Esophagus (tissue), 2 donors: ENCODE results near the gene GRB14. TPM values are rescaled to one million over a fixed set of nuclear protein-coding genes. Genes with fewer than 3 reads are reported as not detected.

Experiments used
- H3K27ac ChIP-seq, 2 donors: one replicate each; pipeline ENCODE4 v1.5.1; 2013; ENCODE audit warnings: low read depth in 2 of 2, mild to moderate bottlenecking in 2 of 2, inconsistent platforms in 1 of 2, low read length in 1 of 2, moderate library complexity in 1 of 2
- H3K27me3 ChIP-seq, 2 donors: one replicate each; pipeline ENCODE4 v1.6.1; 2013; ENCODE audit warnings: low read length in 2 of 2, control low read depth in 1 of 2, mild to moderate bottlenecking in 1 of 2; ENCODE audit not compliant: insufficient read depth in 2 of 2, control insufficient read depth in 1 of 2
- H3K36me3 ChIP-seq, 2 donors: one replicate each; pipeline ENCODE4 v1.6.1; 2013; ENCODE audit warnings: low read length in 1 of 2; ENCODE audit not compliant: control insufficient read depth in 2 of 2, insufficient read depth in 2 of 2
- H3K4me1 ChIP-seq, 2 donors: one replicate each; pipeline ENCODE4 v1.6.1; 2013; ENCODE audit warnings: low read length in 1 of 2; ENCODE audit not compliant: control insufficient read depth in 2 of 2, insufficient read depth in 2 of 2
- H3K4me3 ChIP-seq, 2 donors: one replicate each; pipeline ENCODE4 v1.5.1; 2013; ENCODE audit warnings: low read length in 2 of 2, mild to moderate bottlenecking in 2 of 2, low read depth in 1 of 2, moderate library complexity in 1 of 2
- H3K9me3 ChIP-seq, 2 donors: one replicate each; pipeline ENCODE4 v1.6.1; 2013; ENCODE audit warnings: mild to moderate bottlenecking in 2 of 2, low read depth in 1 of 2, low read length in 1 of 2, moderate library complexity in 1 of 2; ENCODE audit not compliant: control insufficient read depth in 2 of 2, insufficient read depth in 1 of 2
- WGBS, 2 donors: extraction: QIAGEN DNeasy Blood & Tissue Kit; methylation state at CpG; one replicate each; pipeline ENCODE4 v1.1.7; 2013; 5-methylcytosine and 5-hydroxymethylcytosine counted together
- polyA plus RNA-seq, 2 donors: library from polyadenylated mRNA; stranded (reverse); fragments of 200-250 nt; gene quantifications; one replicate each; pipeline ENCODE4 v1.2.3, GENCODE V29; 2013
- donor health status: healthy with polysubstance abuse.
- donor health status: Bipolar disorder and iron deficiency.

GRB14 gene
- polyA plus RNA-seq, 2 donors: 1.1 to 4.0 TPM

DNA sequence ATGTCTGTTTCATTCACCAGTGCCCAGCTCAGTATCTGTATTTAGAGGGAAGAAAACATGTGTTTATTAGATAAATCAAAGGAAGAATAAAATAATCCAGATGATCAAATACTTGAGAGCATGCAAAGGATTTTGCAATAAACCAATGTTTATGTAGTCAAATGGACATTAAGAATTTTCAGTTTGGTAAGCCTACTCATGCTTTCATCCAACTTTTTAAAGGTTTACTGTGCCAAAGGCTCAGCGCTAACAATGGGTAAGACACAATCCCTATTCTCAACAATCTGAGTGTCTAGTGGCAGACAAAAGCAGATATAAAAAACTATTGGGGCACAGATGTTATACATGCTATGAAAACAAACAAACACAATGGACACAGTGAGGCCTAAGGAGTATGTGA, 26.3 kb downstream of the GRB14 start:
- 91 to 93% methylated on average over 1 of the region's 1 CpG for whole genome bisulfite sequencing, 2 donors
- H3K4me1 ChIP-seq: no peaks in the 10 kb centered on the region
- H3K27ac ChIP-seq: no peak overlapping the region
- H3K36me3 ChIP-seq: no peaks in the 10 kb centered on the region
- no peaks in the 10 kb centered on the region for H3K9me3 ChIP-seq
- H3K27me3 ChIP-seq: no peaks in the 10 kb centered on the region
- H3K4me3 ChIP-seq: no peak overlapping the region

DNA sequence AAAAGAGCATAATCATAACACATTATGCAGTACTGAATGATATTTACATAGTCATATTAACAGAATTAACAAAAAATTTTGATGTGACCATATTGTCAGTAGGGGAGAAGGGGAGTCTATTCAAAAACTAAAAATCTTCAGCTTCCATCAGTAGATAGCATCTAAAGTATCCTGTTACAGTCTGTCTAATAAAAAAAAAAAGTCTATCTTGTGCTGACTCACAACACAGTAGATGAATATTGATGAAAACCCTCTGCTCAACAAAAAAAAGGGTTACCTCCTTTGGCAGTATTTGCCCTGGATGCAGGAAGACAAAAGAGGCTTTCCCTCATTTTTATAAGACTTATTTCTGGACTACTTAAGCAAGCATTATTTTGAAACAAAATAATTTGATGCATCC, 27.3 kb downstream of the GRB14 start:
- Histone ChIP-seq H3K36me3 (no peaks in the 10 kb centered on the region), H3K27ac (no peak overlapping the region), H3K27me3 (no peaks in the 10 kb centered on the region), H3K4me3 (no peak overlapping the region), H3K9me3 (no peaks in the 10 kb centered on the region), H3K4me1 (no peaks in the 10 kb centered on the region)

DNA sequence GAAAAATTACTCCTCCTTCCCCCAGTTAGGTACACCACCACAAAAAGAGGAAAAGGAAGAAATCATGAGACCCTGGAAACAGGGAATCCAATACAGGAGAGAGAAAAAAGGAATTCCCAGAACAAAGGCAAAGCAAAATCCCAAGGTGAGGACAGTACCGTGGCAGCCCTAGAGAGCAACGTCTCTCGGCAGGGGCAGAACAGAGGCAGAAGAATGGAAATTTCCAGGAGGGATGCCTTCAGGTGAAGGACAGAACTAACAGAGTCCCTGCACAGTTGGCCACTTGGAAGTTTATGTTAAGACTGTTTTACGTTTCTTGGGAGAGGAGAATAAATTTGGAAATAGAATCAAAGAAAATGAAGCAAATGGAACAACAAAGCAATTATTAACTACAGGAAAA, 27.7 kb downstream of the GRB14 start:
- 69 to 74% methylated on average over 4 of the region's 4 CpGs for WGBS, 2 donors
- H3K4me1 ChIP-seq: no peaks in the 10 kb centered on the region
- no peak overlapping the region for H3K27ac ChIP-seq
- H3K4me3 ChIP-seq: no peak overlapping the region
- H3K36me3 ChIP-seq: no peaks in the 10 kb centered on the region
- no peaks in the 10 kb centered on the region for H3K9me3 ChIP-seq
- no peaks in the 10 kb centered on the region for H3K27me3 ChIP-seq

DNA sequence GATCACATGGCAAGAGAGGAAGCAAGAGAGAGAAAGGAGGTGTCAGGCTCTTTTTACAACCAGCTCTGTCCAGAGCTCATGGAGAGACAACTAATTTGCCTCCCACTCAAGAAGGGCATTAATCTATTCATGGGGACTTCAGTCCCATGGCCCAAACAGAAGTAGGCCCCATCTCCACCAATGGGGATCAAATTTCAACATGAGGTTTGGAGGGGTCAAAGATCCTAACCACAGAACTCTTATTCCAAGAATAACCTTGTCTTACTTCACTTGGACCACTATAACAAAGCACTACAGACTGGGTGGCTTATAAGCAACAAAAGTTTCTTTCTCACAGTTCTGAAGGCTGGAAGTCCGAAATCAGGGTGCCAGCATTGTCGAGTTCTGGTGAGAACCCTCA, 31.8 kb downstream of the GRB14 start:
- H3K27ac ChIP-seq: no peak overlapping the region
- H3K4me1 ChIP-seq: no peaks in the 10 kb centered on the region
- no peak overlapping the region for H3K4me3 ChIP-seq
- no peaks in the 10 kb centered on the region for H3K9me3 ChIP-seq
- H3K36me3 ChIP-seq: no peaks in the 10 kb centered on the region
- no peaks in the 10 kb centered on the region for H3K27me3 ChIP-seq
- WGBS, 2 donors: 87 to 88% methylated on average over 2 of the region's 2 CpGs

DNA sequence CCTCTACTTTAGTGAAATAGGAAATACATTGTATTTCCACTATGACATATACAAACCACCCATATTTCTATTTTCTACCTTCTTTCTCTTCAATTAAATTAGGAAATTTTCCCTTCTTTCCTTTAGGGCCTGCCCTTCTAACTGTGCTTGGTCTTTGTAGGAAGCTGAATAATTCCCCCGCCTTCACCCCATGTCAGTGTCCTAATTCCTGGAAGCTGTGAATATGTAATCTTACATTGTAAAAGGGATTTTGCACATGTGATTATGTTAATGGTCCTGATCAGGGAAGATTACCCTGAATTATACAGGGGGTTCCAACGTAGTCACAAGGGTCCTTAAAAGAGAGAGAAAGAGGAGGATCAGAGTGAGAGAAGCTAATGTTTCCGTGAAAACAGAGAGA, 40.2 kb downstream of the GRB14 start:
- H3K9me3 ChIP-seq: no peaks in the 10 kb centered on the region
- H3K4me1 ChIP-seq: no peaks in the 10 kb centered on the region
- H3K27me3 ChIP-seq: no peaks in the 10 kb centered on the region
- no peak overlapping the region for H3K4me3 ChIP-seq
- 86 to 92% methylated on average over 3 of the region's 3 CpGs for WGBS, 2 donors
- no peak overlapping the region for H3K27ac ChIP-seq
- no peaks in the 10 kb centered on the region for H3K36me3 ChIP-seq

DNA sequence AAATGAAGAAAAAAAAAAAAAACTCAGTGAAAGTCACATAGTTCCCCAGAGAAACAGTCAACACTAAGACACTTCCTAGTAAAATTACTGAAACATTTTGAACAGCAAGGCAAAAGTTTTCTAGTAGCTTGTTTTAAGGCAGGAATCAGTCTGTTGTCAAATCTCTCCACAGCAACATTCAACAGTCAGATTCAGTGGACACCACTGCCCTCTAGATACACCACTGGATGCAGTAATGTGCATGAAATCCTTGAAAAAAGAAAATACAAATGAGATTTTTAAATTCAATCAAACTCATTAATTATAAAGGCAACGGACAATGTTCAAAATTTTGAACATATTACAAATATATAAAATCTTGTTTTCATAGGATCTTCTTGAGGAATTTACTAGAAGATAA, 46.4 kb downstream of the GRB14 start:
- Histone ChIP-seq H3K27me3 (no peaks in the 10 kb centered on the region), H3K4me1 (no peaks in the 10 kb centered on the region), H3K36me3 (no peaks in the 10 kb centered on the region), H3K27ac (no peak overlapping the region), H3K9me3 (no peaks in the 10 kb centered on the region), H3K4me3 (no peak overlapping the region)
- WGBS, 2 donors: 75 to 86% methylated on average over 1 of the region's 1 CpG

DNA sequence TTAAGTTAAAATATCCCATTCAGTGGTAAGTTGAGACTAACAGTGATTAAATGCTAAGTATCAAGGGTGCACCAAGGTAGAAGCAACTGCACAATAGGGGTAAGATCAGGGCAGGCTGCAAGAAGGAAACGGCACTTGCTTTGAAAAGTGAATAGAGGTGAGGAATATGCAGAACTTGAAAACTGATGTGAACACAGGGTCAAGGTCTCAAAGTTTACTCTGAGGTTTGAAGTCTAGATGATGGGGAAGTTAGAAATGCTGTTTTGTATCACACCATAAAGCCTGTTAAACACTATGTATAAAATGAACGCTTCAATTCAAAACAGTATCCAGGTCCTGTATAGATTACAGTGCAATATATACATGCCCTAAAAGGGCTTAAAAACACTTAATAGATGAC, 50.8 kb downstream of the GRB14 start:
- H3K27me3 ChIP-seq: no peaks in the 10 kb centered on the region

DNA sequence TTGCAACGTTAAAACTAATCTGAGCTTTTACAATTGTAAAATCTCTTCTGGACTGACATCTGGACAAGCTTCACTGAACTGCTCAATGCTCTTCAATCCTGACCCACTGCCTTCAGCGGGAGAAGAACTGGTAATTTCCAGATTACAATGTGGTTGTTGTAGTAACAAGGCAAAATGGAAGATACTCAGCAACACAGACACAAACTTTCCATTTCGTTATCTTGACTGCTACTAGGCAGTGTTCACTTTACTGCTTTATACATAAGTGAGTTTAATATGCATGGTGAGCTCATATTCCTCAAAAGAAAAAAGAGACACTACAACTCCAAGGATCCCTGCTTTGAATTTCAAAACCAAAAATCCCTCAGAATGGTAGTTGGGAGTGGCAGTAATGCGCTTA, 51.9 kb downstream of the GRB14 start:
- Histone ChIP-seq H3K36me3 (no peaks in the 10 kb centered on the region), H3K4me1 (no peaks in the 10 kb centered on the region), H3K4me3 (no peak overlapping the region), H3K27me3 (no peaks in the 10 kb centered on the region), H3K9me3 (no peaks in the 10 kb centered on the region), H3K27ac (no peak overlapping the region)
- WGBS, 2 donors: 81 to 82% methylated on average over 4 of the region's 4 CpGs

More for the DNA sequence above, 50.8 kb downstream of the GRB14 start:
- Histone ChIP-seq H3K4me1 (no peaks in the 10 kb centered on the region), H3K27ac (no peak overlapping the region), H3K36me3 (no peaks in the 10 kb centered on the region), H3K4me3 (no peak overlapping the region), H3K9me3 (no peaks in the 10 kb centered on the region)
- WGBS, 2 donors: 78 to 87% methylated on average over 2 of the region's 2 CpGs

DNA sequence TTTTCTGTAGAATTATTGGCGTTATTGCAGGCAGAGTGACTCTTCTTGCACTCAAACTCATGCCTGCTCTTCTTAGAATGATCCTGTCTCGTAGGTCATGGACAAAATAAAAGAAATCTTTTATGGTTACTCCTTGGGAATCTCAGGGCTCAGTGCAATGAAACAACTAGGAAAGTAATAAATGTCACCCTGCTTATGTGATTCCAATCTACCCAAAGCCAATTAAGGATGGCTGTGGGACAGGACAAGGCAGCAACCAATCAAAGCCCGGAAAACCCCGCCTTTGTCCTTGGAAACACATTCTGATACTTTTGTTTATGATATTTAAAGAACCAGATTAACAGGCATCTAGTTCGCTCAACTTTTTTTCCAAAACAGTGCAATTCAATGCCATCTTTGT, 53.0 kb downstream of the GRB14 start:
- Histone ChIP-seq H3K4me3 (no peak overlapping the region), H3K27ac (no peak overlapping the region), H3K9me3 (no peaks in the 10 kb centered on the region), H3K4me1 (no peaks in the 10 kb centered on the region), H3K27me3 (no peaks in the 10 kb centered on the region), H3K36me3 (no peaks in the 10 kb centered on the region)
- 73 to 78% methylated on average over 5 of the region's 5 CpGs for WGBS, 2 donors

DNA sequence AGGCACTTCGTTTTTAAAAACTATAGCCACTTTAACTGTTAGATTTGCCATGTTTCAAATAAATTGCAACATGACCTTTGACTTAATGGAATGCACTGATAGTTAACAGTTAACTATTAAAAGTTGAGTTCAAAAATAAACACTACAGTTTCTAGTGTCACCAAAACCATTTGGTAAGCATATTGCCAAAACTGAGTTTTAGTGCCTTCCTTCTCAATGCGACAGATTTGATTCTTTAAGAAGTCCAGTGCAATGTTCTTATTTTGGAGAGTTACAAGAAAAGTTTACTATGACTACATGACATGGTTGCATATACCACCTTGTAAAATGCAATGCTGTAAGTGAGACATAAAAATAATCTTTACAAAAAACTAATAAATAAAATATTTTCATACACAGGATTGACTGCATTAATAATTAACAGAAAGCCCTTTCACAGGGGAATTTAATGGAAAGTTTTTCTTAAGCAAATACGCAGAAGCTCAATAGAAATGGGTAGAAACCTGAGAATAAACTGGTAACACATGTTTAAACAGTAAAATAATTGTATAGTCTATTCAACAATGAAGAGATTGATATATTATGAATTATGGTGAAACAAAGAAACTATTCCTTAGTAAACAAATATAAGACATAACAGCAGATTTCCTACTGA, 53.8 kb downstream of the GRB14 start:
- H3K27me3 ChIP-seq: no peaks in the 10 kb centered on the region
- no peak overlapping the region for H3K4me3 ChIP-seq
- 63 to 74% methylated on average over 3 of the region's 3 CpGs for WGBS, 2 donors
- H3K9me3 ChIP-seq: no peaks in the 10 kb centered on the region
- no peak overlapping the region for H3K27ac ChIP-seq
- no peaks in the 10 kb centered on the region for H3K4me1 ChIP-seq
- H3K36me3 ChIP-seq: no peaks in the 10 kb centered on the region
